Natural killer cell (primary cell): ENCODE measurements around the gene MYO1G. TPM values are rescaled to one million over a fixed set of nuclear protein-coding genes. Genes with fewer than 3 reads are reported as not detected.
A peak's percentile ranks its signal among the peaks of the same experiment; 100 is the strongest.

Source experiments
- ATAC-seq, 3 donors: fragments of 150-1000 bp in 2 of 3; fragments of 200-7000 bp in 1 of 3; cut with Tn5 transposase; 1 replicate in 1 of 3; 2 replicates in 2 of 3; pipeline ENCODE4 v1.10.0; 2021; ENCODE audit warnings: mild to moderate bottlenecking in 2 of 3, moderate library complexity in 2 of 3
- DNase-seq, 2 donors: peaks; one replicate each; pipeline versions ENCODE4 v3.0.0 to v3.0.0-alpha.2; 2013 to 2021; ENCODE audit warnings: mixed read lengths in 1 of 2
- H3K27ac ChIP-seq: one replicate; pipeline ENCODE4 v1.5.1; 2013; ENCODE audit warnings: mild to moderate bottlenecking, low read length
- H3K27me3 ChIP-seq: one replicate; pipeline ENCODE4 v1.6.1; 2013; ENCODE audit warnings: low read length; ENCODE audit not compliant: control insufficient read depth, insufficient read depth
- H3K36me3 ChIP-seq: one replicate; pipeline ENCODE4 v1.6.1; 2013; ENCODE audit warnings: low read length; ENCODE audit not compliant: control insufficient read depth, insufficient read depth
- H3K4me1 ChIP-seq: one replicate; pipeline ENCODE4 v1.6.1; 2013; ENCODE audit warnings: low read length; ENCODE audit not compliant: control insufficient read depth, insufficient read depth
- H3K4me3 ChIP-seq: one replicate; pipeline ENCODE4 v1.5.1; 2013; ENCODE audit warnings: low read length
- H3K9me3 ChIP-seq: one replicate; pipeline ENCODE4 v1.6.1; 2013; ENCODE audit warnings: low read length; ENCODE audit not compliant: control insufficient read depth, insufficient read depth
- H3K27ac Mint-ChIP-seq, 2 donors: one replicate each; pipeline ENCODE4 v1.8.0; 2022; ENCODE audit warnings: mild to moderate bottlenecking in 2 of 2, mixed read lengths in 2 of 2, moderate library complexity in 1 of 2
- H3K27me3 Mint-ChIP-seq, 2 donors: one replicate each; pipeline ENCODE4 v1.8.0; 2022; ENCODE audit warnings: low read depth in 2 of 2, mixed read lengths in 2 of 2
- H3K36me3 Mint-ChIP-seq: one replicate; pipeline ENCODE4 v1.8.0; 2022; ENCODE audit warnings: mixed read lengths
- H3K4me1 Mint-ChIP-seq, 2 donors: one replicate each; pipeline ENCODE4 v1.8.0; 2022; ENCODE audit warnings: mixed read lengths in 2 of 2
- H3K4me3 Mint-ChIP-seq: one replicate; pipeline ENCODE4 v1.8.0; 2022; ENCODE audit warnings: mild to moderate bottlenecking, moderate library complexity, mixed read lengths
- H3K9me3 Mint-ChIP-seq, 2 donors: one replicate each; pipeline ENCODE4 v1.8.0; 2022; ENCODE audit warnings: mixed read lengths in 2 of 2
- CTCF ChIP-seq: fragments of 200-600 bp; IDR thresholded peaks from one replicate; pipeline ENCODE4 v1.8.0; 2022; ENCODE audit warnings: antibody characterized with exemption
- WGBS: methylation state at CpG from one replicate; pipeline ENCODE4 v1.1.7; 2013; ENCODE audit warnings: missing lambda C conversion rate; ENCODE audit not compliant: insufficient coverage; 5-methylcytosine and 5-hydroxymethylcytosine counted together
- intact Hi-C: fragments of 100-400 bp; cut with micrococcal nuclease; formaldehyde crosslinking; loops from one replicate; pipeline ENCODE4 v1.14.2; 2022
- total RNA-seq, 4 donors: library from RNA; stranded (reverse); fragments of 120-200 nt in 1 of 4; gene quantifications; one replicate each; pipeline versions ENCODE4 v1.2.3 to v1.2.4, GENCODE V29; 2013 to 2022

MYO1G gene
- total RNA-seq, 3 donors from 2014 or later (not counting 1 experiment from before 2014, with no cell fraction given), result 371 to 470 (median 429) TPM

DNA sequence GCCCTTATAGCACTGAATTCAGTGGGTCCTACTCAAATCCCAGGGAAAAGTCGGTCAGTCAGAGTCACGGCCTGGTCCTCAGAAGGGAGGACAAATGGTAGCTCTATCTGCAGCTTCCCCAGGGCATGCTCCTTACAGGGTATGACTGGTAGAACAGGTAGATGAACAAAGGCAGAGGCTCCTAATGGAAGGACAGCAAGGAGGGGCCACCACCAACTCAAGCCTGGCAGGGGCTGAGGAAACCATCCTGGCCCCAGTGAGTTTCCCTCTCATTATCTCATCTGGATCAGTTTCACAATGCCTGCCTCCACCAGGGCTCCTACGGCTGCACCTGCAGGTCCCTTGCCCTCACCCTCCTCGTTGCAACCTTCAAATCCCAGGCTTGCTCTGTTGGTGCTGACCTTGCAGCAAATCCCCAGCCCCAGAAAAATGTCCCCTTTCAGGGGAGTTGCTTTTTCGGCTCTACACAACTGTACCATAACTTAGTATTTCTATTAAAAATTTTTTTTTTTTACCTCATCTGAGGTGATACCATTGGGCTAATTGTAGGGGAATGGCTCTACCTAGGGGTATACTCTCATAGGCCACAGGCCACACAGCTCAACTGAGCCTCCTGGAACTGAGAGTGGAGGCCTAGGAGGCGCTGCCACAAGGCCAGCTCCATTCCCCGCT is 2.4 kb upstream of the MYO1G start:
- peak overlapping the region; percentile 95 to 99 for H3K27ac Mint-ChIP-seq
- no peaks in the 10 kb centered on the region for H3K27me3 Mint-ChIP-seq
- Histone ChIP-seq H3K36me3 (peaks cover 50% of the 10 kb centered on the region), H3K27me3 (no peaks in the 10 kb centered on the region), H3K27ac (peak overlapping the region; percentile 96), H3K9me3 (no peaks in the 10 kb centered on the region), H3K4me3 (no peak overlapping the region), H3K4me1 (peaks cover 79% of the 10 kb centered on the region)
- DNase-seq (peak in 1 of 2 donors; percentile 54), ATAC-seq (no peak)
- TF ChIP-seq CTCF, result no peak
- peak overlapping the region; percentile 65 for H3K4me3 Mint-ChIP-seq
- 72% methylated on average over 6 of the region's 7 CpGs for WGBS
- H3K4me1 Mint-ChIP-seq, result peaks cover 74 to 78% of the 10 kb centered on the region in 2 donors
- peaks cover 11% of the 10 kb centered on the region for H3K36me3 Mint-ChIP-seq
- intact Hi-C loops, result no loop called here
- no peaks in the 10 kb centered on the region for H3K9me3 Mint-ChIP-seq

- H3K9me3 Mint-ChIP-seq, result no peaks in the 10 kb centered on the region
- Histone ChIP-seq H3K27ac (peak overlapping the region; percentile 96), H3K9me3 (no peaks in the 10 kb centered on the region), H3K27me3 (no peaks in the 10 kb centered on the region), H3K4me1 (peaks cover 79% of the 10 kb centered on the region), H3K36me3 (peaks cover 53% of the 10 kb centered on the region), H3K4me3 (no peak overlapping the region)
- H3K4me3 Mint-ChIP-seq, result peak overlapping the region; percentile 65
- peak in 1 of 2 donors; percentile 91 for DNase-seq
- H3K27me3 Mint-ChIP-seq, result no peaks in the 10 kb centered on the region
- peaks cover 11% of the 10 kb centered on the region for H3K36me3 Mint-ChIP-seq
- TF ChIP-seq CTCF, result no peak
- peaks cover 69 to 75% of the 10 kb centered on the region in 2 donors for H3K4me1 Mint-ChIP-seq
- WGBS, result 34% methylated on average over 8 of the region's 8 CpGs
- intact Hi-C loops, result no loop called here
- peak overlapping the region; percentile 95 to 99 for H3K27ac Mint-ChIP-seq
- peak; percentile 27 to 54 (median 39) for ATAC-seq
These were observed 1.7 kb upstream of the MYO1G start for GRCh38 chr7:44980393-44981034.

- Histone ChIP-seq H3K27me3 (no peaks in the 10 kb centered on the region), H3K4me3 (peak overlapping the region; percentile 93), H3K36me3 (peaks cover 53% of the 10 kb centered on the region), H3K4me1 (peaks cover 79% of the 10 kb centered on the region), H3K27ac (peak overlapping the region; percentile 96), H3K9me3 (no peaks in the 10 kb centered on the region)
- intact Hi-C loops, result loop anchor here (2.0 to 5.0 kb wide), 4 partner anchors 21 to 347 kb away; partner anchors contain the start of genes CCM2 and H2AZ2
- H3K4me1 Mint-ChIP-seq, result peaks cover 61 to 75% of the 10 kb centered on the region in 2 donors
- 57% methylated on average over 8 of the region's 8 CpGs for WGBS
- H3K4me3 Mint-ChIP-seq, result peak overlapping the region; percentile 97
- peak overlapping the region; percentile 95 to 99 for H3K27ac Mint-ChIP-seq
- DNase-seq (no peak), ATAC-seq (no peak)
- no peaks in the 10 kb centered on the region for H3K9me3 Mint-ChIP-seq
- TF ChIP-seq CTCF, result no peak
- H3K36me3 Mint-ChIP-seq, result peaks cover 6% of the 10 kb centered on the region
- no peaks in the 10 kb centered on the region for H3K27me3 Mint-ChIP-seq
These were observed 922 bp upstream of the MYO1G start for GRCh38 chr7:44979481-44980392.
